HG02852 (cell line): ENCODE data around the gene CENPH.
"Not testable (repeated sequence)": the region's sequence is repeated elsewhere in the genome, so short reads cannot be mapped to it uniquely, and the experiment has no call there.

ENCODE experiments used
- ATAC-seq: cut with Tn5 transposase; IDR thresholded peaks from one replicate; pipeline ENCODE4 v1.9.1; 2021; ENCODE audit warnings: mild to moderate bottlenecking, moderate library complexity; ENCODE audit not compliant: unreplicated experiment

The CENPH gene

DNA sequence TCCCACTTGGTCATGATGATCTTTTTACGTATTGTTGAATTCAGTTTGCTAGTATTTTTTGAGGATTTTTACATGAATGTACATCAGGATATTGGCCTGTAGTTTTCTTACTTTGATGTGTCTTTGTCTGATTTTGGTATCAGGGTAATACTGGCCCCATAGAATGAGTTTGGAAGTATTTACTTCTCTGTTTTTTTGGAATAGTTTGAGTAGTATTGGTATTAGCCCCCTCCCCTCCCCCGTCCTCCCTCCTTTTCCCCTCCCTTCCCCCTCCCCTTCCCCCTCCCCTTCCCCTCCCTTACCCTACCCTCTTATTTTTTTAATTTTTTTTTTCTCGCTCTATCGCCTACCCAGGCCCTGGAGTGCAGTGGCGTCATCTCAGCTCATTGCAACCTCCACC lies 55.6 kb downstream of the CENPH start:
- no peak for ATAC-seq

DNA sequence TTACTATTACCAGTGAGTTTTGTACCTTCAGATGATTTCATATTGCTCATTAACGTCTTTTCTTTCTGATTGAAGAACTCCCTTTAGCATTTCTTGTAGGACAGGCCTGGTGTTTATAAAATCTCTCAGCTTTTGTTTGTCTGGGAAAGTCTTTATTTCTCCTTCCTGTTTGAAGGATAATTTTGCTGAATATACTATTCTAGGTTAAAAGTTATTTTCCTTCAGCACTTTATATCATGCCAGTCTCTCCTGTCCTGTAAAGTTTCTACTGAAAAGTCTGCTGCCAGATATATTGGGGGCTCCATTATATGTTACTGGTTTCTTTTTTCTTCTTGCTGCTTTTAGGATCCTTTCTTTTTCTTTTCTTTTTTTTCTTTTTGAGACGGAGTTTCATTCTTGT lies 58.6 kb downstream of the CENPH start:
- ATAC-seq, result no peak

DNA sequence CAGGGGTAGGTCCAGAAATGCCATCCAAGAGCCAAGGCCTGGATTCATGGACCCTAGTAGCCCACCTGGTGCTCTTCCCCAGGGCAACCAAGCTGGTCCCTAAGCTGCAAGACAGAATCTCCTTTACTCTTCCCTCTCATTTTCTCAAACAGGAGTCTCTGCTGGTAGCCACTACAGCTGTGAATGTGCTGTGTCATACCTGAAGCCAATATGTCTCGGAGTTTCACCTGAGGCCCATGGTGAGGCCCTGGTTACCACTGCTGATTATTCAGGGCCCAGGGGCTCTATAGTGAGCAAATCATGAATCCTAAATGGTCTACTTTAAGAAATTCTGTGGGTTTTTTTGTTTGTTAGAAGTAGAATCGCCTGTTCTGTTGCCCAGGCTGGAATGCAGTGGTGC lies 61.2 kb downstream of the CENPH start:
- no peak for ATAC-seq

DNA sequence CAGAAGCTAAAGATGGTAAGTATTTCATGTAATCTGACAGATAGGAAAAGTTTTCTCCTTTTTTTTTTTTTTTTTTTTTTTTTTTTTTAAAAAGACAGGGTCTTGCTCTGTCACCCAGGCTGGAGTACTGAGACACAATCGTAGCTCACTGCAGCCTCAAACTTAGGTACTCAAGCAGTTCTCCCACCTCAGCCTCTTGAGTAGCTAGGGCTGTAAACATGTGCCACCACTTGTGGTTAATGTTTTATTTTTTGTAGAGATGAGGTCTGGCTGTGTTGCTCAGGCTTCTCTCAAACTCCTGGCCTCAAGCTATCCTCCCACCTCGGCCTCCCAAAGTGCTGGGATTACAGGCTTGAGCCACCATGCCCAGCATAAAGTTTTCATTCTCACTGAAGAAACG lies 63.1 kb downstream of the CENPH start:
- no peak for ATAC-seq

DNA sequence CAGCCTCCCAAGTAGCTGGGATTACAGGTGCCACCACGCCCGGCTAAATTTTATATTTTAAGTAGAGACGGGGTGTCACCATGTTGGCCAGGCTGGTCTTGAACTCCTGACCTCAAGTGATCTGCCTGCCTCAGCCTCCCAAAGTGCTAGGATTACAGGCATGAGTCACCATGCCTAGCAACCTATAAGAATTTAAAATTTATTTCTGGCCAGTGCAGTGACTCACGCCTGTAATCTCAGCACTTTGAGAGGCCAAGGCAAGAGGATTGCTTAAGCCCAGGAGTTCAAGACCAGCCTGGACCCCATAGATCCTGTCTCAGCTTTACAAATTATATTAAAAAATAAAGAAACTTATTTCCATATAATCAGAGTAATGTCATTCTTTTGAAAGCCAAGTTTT lies 66.6 kb downstream of the CENPH start:
- ATAC-seq, result not testable (repeated sequence)

DNA sequence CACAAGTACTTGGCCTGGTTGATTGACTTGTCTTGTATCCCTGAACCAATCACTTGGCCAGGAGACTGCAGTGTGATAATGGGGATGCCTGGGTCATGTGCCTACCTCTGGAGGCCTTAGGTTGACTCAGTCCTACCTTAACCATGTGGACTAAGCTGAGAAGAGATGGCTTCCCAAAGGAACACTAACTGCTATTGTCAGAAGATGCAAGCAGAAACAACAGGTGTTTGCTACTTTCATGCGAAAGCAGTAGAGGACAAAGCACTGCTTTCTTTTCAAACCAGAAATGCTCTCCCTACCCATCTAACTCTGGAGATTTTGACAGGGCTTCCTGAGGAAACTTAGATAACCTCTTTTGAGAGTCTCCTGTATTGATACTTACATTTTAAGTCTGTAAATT lies 68.2 kb downstream of the CENPH start:
- ATAC-seq, result no peak
